ENCODE measurements around the gene SLC24A3.

The SLC24A3 gene

DNA sequence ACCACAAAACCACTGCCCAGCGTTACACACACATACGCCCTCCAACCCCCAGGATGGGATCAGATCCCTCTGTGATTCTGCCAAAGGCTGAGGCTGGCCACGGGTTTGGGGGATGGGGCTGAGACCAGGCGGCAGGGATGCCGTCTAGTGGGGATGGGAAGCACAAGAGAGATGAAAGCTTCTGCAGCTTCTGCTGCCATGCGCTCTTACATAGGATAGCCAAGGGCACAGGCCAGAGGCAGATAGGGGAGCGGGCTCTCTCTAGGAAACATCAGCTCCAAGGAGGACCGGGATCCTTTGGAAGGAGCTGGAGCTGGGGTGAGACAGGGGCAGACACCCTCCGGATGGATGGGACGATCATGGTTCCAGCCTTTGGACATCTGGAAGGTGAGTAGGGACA lies 526.9 kb downstream of the SLC24A3 start:
- Histone ChIP-seq H3K36me3 (ENCODE audit: control insufficient read depth, insufficient read depth, low read length) (no peaks in the 10 kb centered on the region), H3K27me3 (ENCODE audit: control insufficient read depth, insufficient read depth, low read length) (no peaks in the 10 kb centered on the region), H3K9ac (ENCODE audit: low read length) (no peak overlapping the region), H3K4me1 (ENCODE audit: control insufficient read depth, insufficient read depth, low read length) (no peaks in the 10 kb centered on the region), H3K4me3 (ENCODE audit: low read length) (no peak overlapping the region), H3K27ac (ENCODE audit: low read depth, low read length) (no peak overlapping the region)

DNA sequence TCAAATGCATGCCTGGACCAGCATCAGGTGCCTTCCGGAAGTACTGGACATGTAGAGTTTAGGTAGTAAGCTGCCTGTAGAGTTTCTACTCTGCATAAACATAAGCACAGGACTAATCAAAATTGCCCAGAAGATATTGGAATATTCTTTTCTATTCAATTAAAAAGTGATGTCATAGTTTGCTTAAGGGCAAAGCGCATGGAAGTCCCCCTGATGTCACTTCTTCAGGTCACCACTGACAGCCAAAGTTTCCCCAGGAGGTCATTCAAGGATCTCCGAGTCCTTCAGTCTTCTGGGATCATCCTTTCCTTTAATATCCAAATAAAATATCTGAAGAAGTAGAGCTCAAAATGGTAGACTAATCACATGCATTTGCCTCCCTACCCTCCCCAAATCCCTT lies 528.1 kb downstream of the SLC24A3 start:
- no peaks in the 10 kb centered on the region for H3K27me3 ChIP-seq (ENCODE audit: control insufficient read depth, insufficient read depth, low read length)
- H3K36me3 ChIP-seq (ENCODE audit: control insufficient read depth, insufficient read depth, low read length): no peaks in the 10 kb centered on the region
- no peaks in the 10 kb centered on the region for H3K4me1 ChIP-seq (ENCODE audit: control insufficient read depth, insufficient read depth, low read length)
- H3K4me3 ChIP-seq (ENCODE audit: low read length): no peak overlapping the region
- no peak overlapping the region for H3K9ac ChIP-seq (ENCODE audit: low read length)
- H3K27ac ChIP-seq (ENCODE audit: low read depth, low read length): no peak overlapping the region

DNA sequence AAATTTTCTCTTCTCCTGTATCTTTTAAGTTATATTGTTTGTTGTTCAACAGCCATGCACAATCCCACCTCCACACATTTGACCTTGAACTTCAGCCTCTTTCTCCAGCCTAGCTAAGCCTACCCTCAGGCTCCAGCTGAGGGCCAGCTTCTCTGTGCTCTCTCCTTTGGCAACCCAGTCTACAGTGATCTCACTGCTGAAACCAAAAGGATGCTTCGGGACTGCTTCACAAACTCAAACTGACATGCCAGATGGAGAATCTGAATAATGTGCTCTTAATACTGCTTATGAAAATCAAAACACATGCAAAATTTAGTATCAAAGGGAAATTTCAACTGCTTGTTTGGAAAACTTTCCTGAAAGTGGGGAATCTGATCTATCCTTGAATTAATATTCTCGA lies 529.5 kb downstream of the SLC24A3 start:
- H3K36me3 ChIP-seq (ENCODE audit: control insufficient read depth, insufficient read depth, low read length): no peaks in the 10 kb centered on the region

DNA sequence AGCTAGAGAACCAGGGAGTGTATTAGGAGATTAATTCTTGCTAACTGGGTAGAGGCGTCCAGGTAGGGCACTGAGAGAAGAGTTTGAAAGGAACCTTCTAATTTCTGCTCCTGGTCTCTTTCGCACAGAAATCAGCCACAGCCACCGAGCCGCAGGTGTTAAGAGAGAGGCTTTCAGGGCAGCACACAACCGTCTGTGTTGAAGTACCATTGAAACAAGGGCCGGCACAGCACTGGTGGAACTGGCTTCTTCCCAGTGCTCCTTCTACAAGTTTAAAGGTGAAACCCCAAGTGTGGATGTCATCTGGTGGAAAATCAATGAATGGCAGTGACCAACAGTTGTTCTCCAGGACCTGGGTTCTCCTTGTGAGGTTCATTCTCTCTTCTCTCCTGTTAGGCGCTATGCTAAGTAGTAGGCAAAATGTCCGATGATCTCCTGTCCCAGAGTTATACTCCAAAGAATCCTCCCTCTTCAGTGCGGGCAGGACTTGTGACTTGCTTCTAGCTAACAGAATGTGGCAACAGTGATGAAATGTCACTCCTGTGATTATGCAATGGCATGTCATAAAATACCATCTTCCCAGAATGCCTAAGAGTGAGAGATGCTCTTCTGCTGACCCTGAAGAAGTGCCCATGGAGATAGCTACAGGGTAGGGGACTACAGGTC lies 530.7 kb downstream of the SLC24A3 start:
- Histone ChIP-seq H3K27ac (ENCODE audit: low read depth, low read length) (no peak overlapping the region), H3K9ac (ENCODE audit: low read length) (no peak overlapping the region), H3K4me1 (ENCODE audit: control insufficient read depth, insufficient read depth, low read length) (no peaks in the 10 kb centered on the region), H3K4me3 (ENCODE audit: low read length) (no peak overlapping the region), H3K36me3 (ENCODE audit: control insufficient read depth, insufficient read depth, low read length) (no peaks in the 10 kb centered on the region), H3K27me3 (ENCODE audit: control insufficient read depth, insufficient read depth, low read length) (no peaks in the 10 kb centered on the region)

More for the DNA sequence above, 529.5 kb downstream of the SLC24A3 start:
- H3K27me3 ChIP-seq (ENCODE audit: control insufficient read depth, insufficient read depth, low read length): no peaks in the 10 kb centered on the region
- H3K4me1 ChIP-seq (ENCODE audit: control insufficient read depth, insufficient read depth, low read length): no peaks in the 10 kb centered on the region
- no peak overlapping the region for H3K27ac ChIP-seq (ENCODE audit: low read depth, low read length)
- H3K4me3 ChIP-seq (ENCODE audit: low read length): no peak overlapping the region
- no peak overlapping the region for H3K9ac ChIP-seq (ENCODE audit: low read length)

DNA sequence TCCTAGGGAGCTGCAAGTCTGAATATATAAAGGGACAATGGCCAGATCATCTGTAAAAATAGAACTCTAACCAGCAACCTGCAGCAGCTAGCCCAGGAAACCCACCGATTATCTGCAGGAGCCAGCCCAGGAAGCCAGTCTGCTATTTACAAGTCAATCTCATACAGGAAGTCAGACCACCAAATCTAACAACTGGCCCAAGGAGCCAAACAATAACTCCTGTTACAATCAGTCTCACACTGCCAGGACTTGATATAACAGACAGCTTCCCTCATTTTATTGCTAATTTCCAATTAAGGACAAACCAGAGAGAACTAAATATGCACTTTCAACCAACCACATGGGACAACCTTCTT lies 531.2 kb downstream of the SLC24A3 start:
- Histone ChIP-seq H3K9ac (ENCODE audit: low read length) (no peak overlapping the region), H3K36me3 (ENCODE audit: control insufficient read depth, insufficient read depth, low read length) (no peaks in the 10 kb centered on the region), H3K27me3 (ENCODE audit: control insufficient read depth, insufficient read depth, low read length) (no peaks in the 10 kb centered on the region), H3K4me3 (ENCODE audit: low read length) (no peak overlapping the region), H3K4me1 (ENCODE audit: control insufficient read depth, insufficient read depth, low read length) (no peaks in the 10 kb centered on the region), H3K27ac (ENCODE audit: low read depth, low read length) (no peak overlapping the region)

DNA sequence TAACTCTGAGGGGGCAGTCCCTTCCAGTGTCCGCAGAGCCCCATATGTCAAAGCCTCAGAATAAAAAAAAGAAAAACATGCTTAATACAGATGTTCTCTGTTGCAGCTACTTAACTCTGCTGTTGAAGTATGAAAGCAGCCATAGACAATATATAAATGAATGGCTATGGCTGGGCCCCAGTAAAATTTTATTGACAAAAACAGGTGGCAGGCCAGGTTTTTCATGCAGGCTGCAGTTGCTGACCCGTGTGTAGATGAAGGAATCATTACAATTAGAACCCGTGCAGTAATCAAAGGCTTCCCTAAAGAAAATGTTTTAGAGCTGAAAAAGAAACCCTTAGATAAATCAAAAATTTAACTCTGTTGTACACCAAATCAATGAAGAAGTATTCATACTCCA lies 532.7 kb downstream of the SLC24A3 start:
- H3K4me3 ChIP-seq (ENCODE audit: low read length): no peak overlapping the region

DNA sequence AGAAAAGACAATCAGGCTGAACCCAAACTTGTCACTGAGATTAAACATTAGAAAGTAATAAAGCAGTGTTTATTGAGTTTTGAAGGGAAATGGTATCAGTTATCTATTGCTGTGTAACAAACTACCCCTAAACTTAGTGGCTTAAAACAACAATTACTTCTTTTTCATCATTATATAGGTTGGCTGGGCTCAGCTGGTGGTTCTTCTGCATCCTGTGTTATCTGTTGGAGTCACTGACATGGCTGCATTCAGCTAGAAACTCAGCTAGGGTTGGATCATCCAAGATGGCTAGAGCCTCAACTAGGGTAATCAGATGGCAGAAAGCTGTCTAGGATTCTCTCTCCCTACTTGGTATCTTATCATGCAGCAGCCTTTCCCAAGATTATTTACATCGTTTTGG lies 533.1 kb downstream of the SLC24A3 start:
- Histone ChIP-seq H3K4me1 (ENCODE audit: control insufficient read depth, insufficient read depth, low read length) (no peaks in the 10 kb centered on the region), H3K27ac (ENCODE audit: low read depth, low read length) (no peak overlapping the region), H3K4me3 (ENCODE audit: low read length) (no peak overlapping the region), H3K27me3 (ENCODE audit: control insufficient read depth, insufficient read depth, low read length) (no peaks in the 10 kb centered on the region), H3K36me3 (ENCODE audit: control insufficient read depth, insufficient read depth, low read length) (no peaks in the 10 kb centered on the region), H3K9ac (ENCODE audit: low read length) (no peak overlapping the region)

More for the DNA sequence above, 532.7 kb downstream of the SLC24A3 start:
- H3K9ac ChIP-seq (ENCODE audit: low read length): no peak overlapping the region
- no peaks in the 10 kb centered on the region for H3K27me3 ChIP-seq (ENCODE audit: control insufficient read depth, insufficient read depth, low read length)
- H3K4me1 ChIP-seq (ENCODE audit: control insufficient read depth, insufficient read depth, low read length): no peaks in the 10 kb centered on the region
- H3K27ac ChIP-seq (ENCODE audit: low read depth, low read length): no peak overlapping the region
- no peaks in the 10 kb centered on the region for H3K36me3 ChIP-seq (ENCODE audit: control insufficient read depth, insufficient read depth, low read length)

DNA sequence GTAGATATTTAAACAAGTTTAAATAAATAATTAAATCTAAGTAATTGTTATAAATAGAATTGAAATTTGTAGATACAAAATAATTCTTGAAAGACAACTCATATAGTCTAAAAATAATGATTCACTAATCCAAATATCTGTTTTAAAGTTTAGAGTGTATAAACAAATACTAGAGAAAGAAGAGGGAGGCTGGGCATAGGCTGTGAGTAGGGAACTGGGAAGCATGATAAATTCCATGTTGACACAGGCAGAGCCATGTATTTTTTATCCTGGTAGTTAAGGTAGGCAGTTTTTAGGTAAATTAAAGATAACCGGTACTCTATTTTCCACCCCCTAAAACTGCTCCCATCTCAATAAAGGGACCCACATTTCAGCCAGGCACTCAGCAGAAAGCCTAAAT lies 534.0 kb downstream of the SLC24A3 start:
- no peaks in the 10 kb centered on the region for H3K4me1 ChIP-seq (ENCODE audit: control insufficient read depth, insufficient read depth, low read length)
- no peak overlapping the region for H3K4me3 ChIP-seq (ENCODE audit: low read length)
- no peaks in the 10 kb centered on the region for H3K36me3 ChIP-seq (ENCODE audit: control insufficient read depth, insufficient read depth, low read length)
- H3K9ac ChIP-seq (ENCODE audit: low read length): no peak overlapping the region
- no peak overlapping the region for H3K27ac ChIP-seq (ENCODE audit: low read depth, low read length)
- H3K27me3 ChIP-seq (ENCODE audit: control insufficient read depth, insufficient read depth, low read length): no peaks in the 10 kb centered on the region

DNA sequence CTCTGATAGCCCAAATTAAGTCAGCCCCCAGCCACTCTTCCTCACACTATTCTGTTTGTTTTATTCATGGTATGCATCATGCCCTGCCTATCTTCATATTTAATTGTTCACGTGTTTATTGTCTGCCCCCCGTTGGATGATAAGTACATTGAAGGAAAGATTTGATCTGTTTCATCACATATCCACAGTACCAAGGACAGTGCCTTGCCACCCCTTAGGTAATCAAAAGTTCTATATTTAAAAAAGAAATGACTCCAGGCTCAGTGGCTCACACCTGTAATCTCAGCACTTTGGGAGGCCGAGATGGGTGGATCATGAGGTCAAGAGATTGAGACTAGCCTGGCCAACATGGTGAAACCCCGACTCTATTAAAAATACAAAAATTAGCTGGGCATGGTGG lies 535.5 kb downstream of the SLC24A3 start:
- H3K36me3 ChIP-seq (ENCODE audit: control insufficient read depth, insufficient read depth, low read length): no peaks in the 10 kb centered on the region
- H3K4me3 ChIP-seq (ENCODE audit: low read length): no peak overlapping the region

DNA sequence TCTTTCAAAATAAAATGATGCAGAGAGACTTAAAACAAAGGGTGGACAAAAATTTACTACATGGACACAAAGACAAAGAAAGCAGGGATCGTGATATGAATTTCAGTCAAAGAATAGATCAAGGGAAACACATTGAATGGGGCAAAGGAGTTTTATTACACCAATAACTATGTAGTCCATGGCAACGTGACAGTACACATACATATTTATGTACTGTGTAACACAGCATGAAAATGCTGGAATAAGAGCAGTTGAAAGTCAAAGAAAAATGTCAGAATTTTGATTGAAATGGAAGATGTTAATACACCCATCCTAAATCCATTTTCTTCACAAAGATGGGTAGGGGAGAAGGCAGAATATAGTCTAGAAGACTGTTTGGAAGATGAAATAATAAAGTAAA lies 536.2 kb downstream of the SLC24A3 start:
- Histone ChIP-seq H3K4me3 (ENCODE audit: low read length) (no peak overlapping the region), H3K27ac (ENCODE audit: low read depth, low read length) (no peak overlapping the region), H3K27me3 (ENCODE audit: control insufficient read depth, insufficient read depth, low read length) (no peaks in the 10 kb centered on the region), H3K4me1 (ENCODE audit: control insufficient read depth, insufficient read depth, low read length) (no peaks in the 10 kb centered on the region), H3K9ac (ENCODE audit: low read length) (no peak overlapping the region), H3K36me3 (ENCODE audit: control insufficient read depth, insufficient read depth, low read length) (no peaks in the 10 kb centered on the region)

More for the DNA sequence above, 535.5 kb downstream of the SLC24A3 start:
- Histone ChIP-seq H3K9ac (ENCODE audit: low read length) (no peak overlapping the region), H3K4me1 (ENCODE audit: control insufficient read depth, insufficient read depth, low read length) (no peaks in the 10 kb centered on the region), H3K27me3 (ENCODE audit: control insufficient read depth, insufficient read depth, low read length) (no peaks in the 10 kb centered on the region), H3K27ac (ENCODE audit: low read depth, low read length) (no peak overlapping the region)

DNA sequence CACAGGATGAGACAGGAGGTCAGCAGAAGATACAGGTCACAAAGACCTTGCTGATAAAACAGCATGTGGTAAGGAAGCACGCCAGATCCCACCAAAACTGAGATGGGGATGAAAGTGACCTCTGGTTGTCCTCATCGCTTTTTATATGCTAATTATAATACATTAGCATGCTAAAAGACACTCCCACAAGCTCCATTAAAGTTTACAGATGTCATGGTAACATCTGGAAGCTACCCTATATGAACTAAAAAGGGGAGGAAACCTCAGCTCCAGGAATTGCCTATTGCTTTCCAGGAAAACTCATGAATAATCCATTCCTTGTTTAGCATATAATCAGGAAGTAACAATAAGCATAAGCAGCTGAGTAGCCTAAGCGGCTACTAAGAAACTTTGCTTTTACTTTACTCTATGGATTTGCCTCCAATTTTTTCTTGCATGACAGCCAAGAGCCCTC lies 537.2 kb downstream of the SLC24A3 start:
- H3K27ac ChIP-seq (ENCODE audit: low read depth, low read length): no peak overlapping the region
- no peak overlapping the region for H3K4me3 ChIP-seq (ENCODE audit: low read length)
- H3K27me3 ChIP-seq (ENCODE audit: control insufficient read depth, insufficient read depth, low read length): no peaks in the 10 kb centered on the region
- no peaks in the 10 kb centered on the region for H3K4me1 ChIP-seq (ENCODE audit: control insufficient read depth, insufficient read depth, low read length)
- no peaks in the 10 kb centered on the region for H3K36me3 ChIP-seq (ENCODE audit: control insufficient read depth, insufficient read depth, low read length)
- no peak overlapping the region for H3K9ac ChIP-seq (ENCODE audit: low read length)

DNA sequence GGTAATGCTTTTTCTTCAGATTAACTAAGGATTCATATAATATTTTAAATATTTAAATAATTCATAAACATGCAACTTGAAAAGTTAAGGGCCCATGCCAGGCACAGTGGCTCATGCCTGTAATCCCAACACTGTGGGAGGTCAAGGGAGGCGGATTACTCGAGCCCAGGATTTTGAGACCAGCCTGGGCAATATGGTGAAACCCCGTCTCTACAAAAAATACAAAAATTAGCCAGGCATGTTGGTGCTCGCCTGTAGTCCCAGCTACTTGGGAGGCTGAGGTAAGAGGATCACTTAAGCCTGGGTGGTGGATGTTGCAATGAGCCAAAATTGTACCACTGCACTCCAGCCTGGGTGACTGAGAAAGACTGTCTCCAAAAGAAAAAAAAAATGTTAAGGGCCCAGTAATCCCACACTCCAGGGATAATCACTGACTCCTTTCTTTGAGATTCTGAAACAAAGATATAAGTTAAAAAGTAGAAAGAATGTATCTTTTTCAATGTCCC lies 537.7 kb downstream of the SLC24A3 start:
- H3K4me1 ChIP-seq (ENCODE audit: control insufficient read depth, insufficient read depth, low read length): no peaks in the 10 kb centered on the region
- H3K36me3 ChIP-seq (ENCODE audit: control insufficient read depth, insufficient read depth, low read length): no peaks in the 10 kb centered on the region
- H3K27me3 ChIP-seq (ENCODE audit: control insufficient read depth, insufficient read depth, low read length): no peaks in the 10 kb centered on the region
- no peak overlapping the region for H3K9ac ChIP-seq (ENCODE audit: low read length)
- no peak overlapping the region for H3K27ac ChIP-seq (ENCODE audit: low read depth, low read length)
- no peak overlapping the region for H3K4me3 ChIP-seq (ENCODE audit: low read length)

DNA sequence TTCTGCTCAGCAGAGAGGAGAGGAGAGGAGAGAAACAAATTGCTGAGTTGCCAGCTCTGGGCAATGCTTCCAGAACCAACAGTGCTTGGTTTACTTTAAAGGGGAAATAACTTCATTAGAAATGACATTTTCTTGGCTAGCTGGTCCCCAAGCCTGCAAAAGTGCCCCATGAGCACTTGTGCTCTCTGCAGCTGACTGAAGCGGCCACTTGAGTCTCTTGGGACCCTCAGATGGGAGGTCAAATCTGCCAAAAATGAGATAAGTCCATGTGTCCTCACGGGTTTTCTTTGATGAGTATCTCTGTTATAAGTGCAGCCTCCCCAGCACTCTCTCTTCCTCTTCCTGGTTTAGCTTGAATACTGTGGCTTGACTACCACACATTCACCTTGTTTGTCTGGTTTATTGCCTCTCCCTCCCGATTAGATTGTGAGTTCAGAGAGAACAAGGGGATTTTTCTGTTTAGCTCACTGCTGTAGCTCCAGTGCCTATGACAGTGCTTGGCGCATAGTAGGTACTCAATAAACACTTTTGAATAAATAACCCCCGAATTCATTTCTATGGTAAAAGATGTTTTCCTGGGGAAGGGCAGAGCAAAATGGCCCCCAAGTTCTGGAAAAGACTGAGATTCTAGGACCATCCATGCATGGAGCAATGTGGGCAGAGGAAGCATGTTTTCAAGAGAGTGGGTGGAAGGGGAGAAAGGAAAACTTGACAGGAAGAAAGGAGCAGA lies 538.6 kb downstream of the SLC24A3 start:
- no peak overlapping the region for H3K9ac ChIP-seq (ENCODE audit: low read length)

More for the DNA sequence above, 538.6 kb downstream of the SLC24A3 start:
- no peak overlapping the region for H3K27ac ChIP-seq (ENCODE audit: low read depth, low read length)
- H3K36me3 ChIP-seq (ENCODE audit: control insufficient read depth, insufficient read depth, low read length): no peaks in the 10 kb centered on the region
- H3K4me1 ChIP-seq (ENCODE audit: control insufficient read depth, insufficient read depth, low read length): no peaks in the 10 kb centered on the region
- H3K4me3 ChIP-seq (ENCODE audit: low read length): no peak overlapping the region
- no peaks in the 10 kb centered on the region for H3K27me3 ChIP-seq (ENCODE audit: control insufficient read depth, insufficient read depth, low read length)

Data from rectal smooth muscle tissue (tissue), 1 donor.